HEK293 (cell line): ENCODE measurements around the gene ATP6V0A4.

Source experiments
- CTCF ChIA-PET: fragments of 350-600 bp; formaldehyde crosslinking; extraction: SDS; loops from one replicate; lab custom pipeline; 2021; ENCODE audit warnings: antibody characterized with exemption; lab: Yijun Ruan, JAX
- POLR2A ChIA-PET: fragments of 300-600 bp; formaldehyde crosslinking; extraction: SDS; loops from one replicate; lab custom pipeline; 2020; ENCODE audit warnings: antibody characterized with exemption, inconsistent platforms; lab: Yijun Ruan, JAX
- H3K27ac ChIP-seq: fragments of 200-500 bp; sonication (Bioruptor generic); 2 replicates; pipeline ENCODE4 v1.5.1; 2014; ENCODE audit warnings: low read depth, low read length, control low read depth, inconsistent platforms; ENCODE audit errors: extremely low read depth
- H3K36me3 ChIP-seq, 2 experiments: fragments of 200-500 bp in 1 of 2; sonication (Bioruptor generic) in 1 of 2; 1 replicate in 1 of 2; 2 replicates in 1 of 2; pipeline ENCODE4 v1.5.1; 2014 to 2017; ENCODE audit warnings: inconsistent platforms in 2 of 2, low read length in 2 of 2; ENCODE audit not compliant: control insufficient read depth in 2 of 2, insufficient read depth in 1 of 2
- H3K4me1 ChIP-seq: fragments of 200-500 bp; sonication (Bioruptor generic); 2 replicates; pipeline ENCODE4 v1.5.1; 2014; ENCODE audit warnings: mild to moderate bottlenecking, low read length, inconsistent platforms; ENCODE audit not compliant: control insufficient read depth, insufficient read depth
- H3K4me3 ChIP-seq: 2 replicates; pipeline ENCODE4 v1.5.1; 2011; ENCODE audit warnings: low read depth, mild to moderate bottlenecking, control low read depth, low read length, moderate library complexity
- H3K9me3 ChIP-seq: fragments of 200-500 bp; sonication (Bioruptor generic); 2 replicates; pipeline ENCODE4 v1.5.1; 2014; ENCODE audit warnings: low read depth, low read length, inconsistent platforms; ENCODE audit not compliant: control insufficient read depth, insufficient read depth
- HOXD13 ChIP-seq: sonication (generic); formaldehyde crosslinking; IDR thresholded peaks from 2 replicates; pipeline ENCODE4 v1.8.0; 2022; ENCODE audit warnings: missing genetic modification reagents, borderline replicate concordance
- KLF9 ChIP-seq: fragments of 450-650 bp; formaldehyde crosslinking; IDR thresholded peaks from 2 replicates; pipeline ENCODE4 v1.5.1; 2016; ENCODE audit warnings: missing biosample characterization, missing genetic modification characterization, low read depth
- MEIS1 ChIP-seq: sonication (generic); formaldehyde crosslinking; IDR thresholded peaks from 2 replicates; pipeline ENCODE4 v1.8.1; 2022; ENCODE audit warnings: missing genetic modification reagents, mild to moderate bottlenecking, borderline replicate concordance
- MYNN ChIP-seq: fragments of 450-650 bp; formaldehyde crosslinking; IDR thresholded peaks from 2 replicates; pipeline ENCODE4 v1.5.1; 2016; ENCODE audit warnings: missing biosample characterization, missing genetic modification characterization, borderline replicate concordance
- SCRT1 ChIP-seq: fragments of 450-650 bp; formaldehyde crosslinking; IDR thresholded peaks from 2 replicates; pipeline ENCODE4 v1.5.1; 2016; ENCODE audit warnings: missing biosample characterization, missing genetic modification characterization, borderline replicate concordance
- ZEB2 ChIP-seq: fragments of 450-650 bp; formaldehyde crosslinking; IDR thresholded peaks from 2 replicates; pipeline ENCODE4 v1.5.1; 2016; ENCODE audit warnings: missing biosample characterization, missing genetic modification characterization
- ZNF521 ChIP-seq: fragments of 450-650 bp; formaldehyde crosslinking; IDR thresholded peaks from 2 replicates; pipeline ENCODE4 v1.5.1; 2017; ENCODE audit warnings: missing biosample characterization, mild to moderate bottlenecking, missing genetic modification characterization
- ZNF677 ChIP-seq: fragments of 450-650 bp; IDR thresholded peaks from 2 replicates; pipeline ENCODE4 v1.5.0; 2018; ENCODE audit warnings: missing biosample characterization, mild to moderate bottlenecking, missing genetic modification characterization, moderate library complexity
- TF ChIP-seq, protein P1 (sequence below): fragments of 450-650 bp; formaldehyde crosslinking; IDR thresholded peaks from 2 replicates; pipeline ENCODE4 v1.5.1; 2016; ENCODE audit warnings: missing biosample characterization, missing genetic modification characterization
- TF ChIP-seq, protein P2 (sequence below): fragments of 450-650 bp; formaldehyde crosslinking; IDR thresholded peaks from 2 replicates; pipeline ENCODE4 v1.5.1; 2016; ENCODE audit warnings: missing biosample characterization, missing genetic modification characterization, borderline replicate concordance
- TF ChIP-seq, protein P3 (sequence below): IDR thresholded peaks from 2 replicates; pipeline ENCODE4 v1.6.1; 2011; ENCODE audit warnings: mild to moderate bottlenecking, low read depth, low read length, borderline replicate concordance
- TF ChIP-seq, protein P4 (sequence below): fragments of 450-650 bp; formaldehyde crosslinking; IDR thresholded peaks from 2 replicates; pipeline ENCODE4 v1.5.1; 2017; ENCODE audit warnings: missing biosample characterization, mild to moderate bottlenecking, missing genetic modification characterization, moderate library complexity
- TF ChIP-seq, protein P5 (sequence below): fragments of 450-650 bp; formaldehyde crosslinking; IDR thresholded peaks from 2 replicates; pipeline ENCODE4 v1.5.1; 2016; ENCODE audit warnings: missing biosample characterization, missing genetic modification characterization
- TF ChIP-seq, protein P6 (sequence below): fragments of 450-650 bp; formaldehyde crosslinking; IDR thresholded peaks from 2 replicates; pipeline ENCODE4 v1.5.1; 2016; ENCODE audit warnings: missing biosample characterization, missing genetic modification characterization, low read depth
- TF ChIP-seq, protein P7 (sequence below): fragments of 450-650 bp; formaldehyde crosslinking; IDR thresholded peaks from 2 replicates; pipeline ENCODE4 v1.5.1; 2016; ENCODE audit warnings: missing biosample characterization, missing genetic modification characterization
- TF ChIP-seq, protein P8 (sequence below): fragments of 450-650 bp; formaldehyde crosslinking; IDR thresholded peaks from 2 replicates; pipeline ENCODE4 v1.5.1; 2016; ENCODE audit warnings: missing biosample characterization, missing genetic modification characterization
- TF ChIP-seq, protein P9 (sequence below): fragments of 450-650 bp; formaldehyde crosslinking; IDR thresholded peaks from 2 replicates; pipeline ENCODE4 v1.5.1; 2017; ENCODE audit warnings: missing biosample characterization, missing genetic modification characterization

Gene ATP6V0A4

DNA sequence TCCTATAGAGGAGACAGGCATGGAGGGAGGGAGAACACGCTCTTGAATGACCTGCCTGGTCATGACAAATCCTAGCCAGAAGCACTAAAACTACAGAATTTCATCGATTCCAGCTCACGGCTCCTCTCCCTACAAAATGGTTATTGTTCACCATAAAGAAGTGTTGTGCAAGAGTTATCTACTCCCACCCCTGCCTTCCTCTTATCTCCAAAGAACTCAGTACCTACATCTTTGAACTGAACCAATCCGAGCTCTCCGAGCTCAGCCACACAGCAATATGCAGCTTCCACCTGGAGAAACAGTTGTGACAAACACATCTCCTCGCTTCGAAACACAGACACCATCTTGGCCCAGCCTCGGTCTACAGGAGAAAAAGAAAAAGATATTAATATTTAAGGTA, 27.1 kb downstream of the ATP6V0A4 start:
- Histone ChIP-seq H3K4me3 (no peak overlapping the region), H3K36me3 (no peaks in the 10 kb centered on the region), H3K27ac (no peak overlapping the region), H3K4me1 (no peaks in the 10 kb centered on the region), H3K9me3 (no peaks in the 10 kb centered on the region)
- CTCF ChIA-PET, result interaction anchor here (0.6 kb wide), 1 partner anchor 512 kb away, joined by 3 read pairs; no protein-coding TSS in a partner anchor
- no peak for TF ChIP-seq MEIS1 (CRISPR knock-in tag)
- no peak for TF ChIP-seq MYNN (tag by site-specific recombination)
- TF ChIP-seq, protein P1, sequence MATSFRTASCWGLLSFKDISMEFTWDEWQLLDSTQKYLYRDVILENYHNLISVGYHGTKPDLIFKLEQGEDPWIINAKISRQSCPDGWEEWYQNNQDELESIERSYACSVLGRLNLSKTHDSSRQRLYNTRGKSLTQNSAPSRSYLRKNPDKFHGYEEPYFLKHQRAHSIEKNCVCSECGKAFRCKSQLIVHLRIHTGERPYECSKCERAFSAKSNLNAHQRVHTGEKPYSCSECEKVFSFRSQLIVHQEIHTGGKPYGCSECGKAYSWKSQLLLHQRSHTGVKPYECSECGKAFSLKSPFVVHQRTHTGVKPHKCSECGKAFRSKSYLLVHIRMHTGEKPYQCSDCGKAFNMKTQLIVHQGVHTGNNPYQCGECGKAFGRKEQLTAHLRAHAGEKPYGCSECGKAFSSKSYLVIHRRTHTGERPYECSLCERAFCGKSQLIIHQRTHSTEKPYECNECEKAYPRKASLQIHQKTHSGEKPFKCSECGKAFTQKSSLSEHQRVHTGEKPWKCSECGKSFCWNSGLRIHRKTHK (tag by site-specific recombination), result no peak
- TF ChIP-seq SCRT1, result no peak
- TF ChIP-seq, protein P2, sequence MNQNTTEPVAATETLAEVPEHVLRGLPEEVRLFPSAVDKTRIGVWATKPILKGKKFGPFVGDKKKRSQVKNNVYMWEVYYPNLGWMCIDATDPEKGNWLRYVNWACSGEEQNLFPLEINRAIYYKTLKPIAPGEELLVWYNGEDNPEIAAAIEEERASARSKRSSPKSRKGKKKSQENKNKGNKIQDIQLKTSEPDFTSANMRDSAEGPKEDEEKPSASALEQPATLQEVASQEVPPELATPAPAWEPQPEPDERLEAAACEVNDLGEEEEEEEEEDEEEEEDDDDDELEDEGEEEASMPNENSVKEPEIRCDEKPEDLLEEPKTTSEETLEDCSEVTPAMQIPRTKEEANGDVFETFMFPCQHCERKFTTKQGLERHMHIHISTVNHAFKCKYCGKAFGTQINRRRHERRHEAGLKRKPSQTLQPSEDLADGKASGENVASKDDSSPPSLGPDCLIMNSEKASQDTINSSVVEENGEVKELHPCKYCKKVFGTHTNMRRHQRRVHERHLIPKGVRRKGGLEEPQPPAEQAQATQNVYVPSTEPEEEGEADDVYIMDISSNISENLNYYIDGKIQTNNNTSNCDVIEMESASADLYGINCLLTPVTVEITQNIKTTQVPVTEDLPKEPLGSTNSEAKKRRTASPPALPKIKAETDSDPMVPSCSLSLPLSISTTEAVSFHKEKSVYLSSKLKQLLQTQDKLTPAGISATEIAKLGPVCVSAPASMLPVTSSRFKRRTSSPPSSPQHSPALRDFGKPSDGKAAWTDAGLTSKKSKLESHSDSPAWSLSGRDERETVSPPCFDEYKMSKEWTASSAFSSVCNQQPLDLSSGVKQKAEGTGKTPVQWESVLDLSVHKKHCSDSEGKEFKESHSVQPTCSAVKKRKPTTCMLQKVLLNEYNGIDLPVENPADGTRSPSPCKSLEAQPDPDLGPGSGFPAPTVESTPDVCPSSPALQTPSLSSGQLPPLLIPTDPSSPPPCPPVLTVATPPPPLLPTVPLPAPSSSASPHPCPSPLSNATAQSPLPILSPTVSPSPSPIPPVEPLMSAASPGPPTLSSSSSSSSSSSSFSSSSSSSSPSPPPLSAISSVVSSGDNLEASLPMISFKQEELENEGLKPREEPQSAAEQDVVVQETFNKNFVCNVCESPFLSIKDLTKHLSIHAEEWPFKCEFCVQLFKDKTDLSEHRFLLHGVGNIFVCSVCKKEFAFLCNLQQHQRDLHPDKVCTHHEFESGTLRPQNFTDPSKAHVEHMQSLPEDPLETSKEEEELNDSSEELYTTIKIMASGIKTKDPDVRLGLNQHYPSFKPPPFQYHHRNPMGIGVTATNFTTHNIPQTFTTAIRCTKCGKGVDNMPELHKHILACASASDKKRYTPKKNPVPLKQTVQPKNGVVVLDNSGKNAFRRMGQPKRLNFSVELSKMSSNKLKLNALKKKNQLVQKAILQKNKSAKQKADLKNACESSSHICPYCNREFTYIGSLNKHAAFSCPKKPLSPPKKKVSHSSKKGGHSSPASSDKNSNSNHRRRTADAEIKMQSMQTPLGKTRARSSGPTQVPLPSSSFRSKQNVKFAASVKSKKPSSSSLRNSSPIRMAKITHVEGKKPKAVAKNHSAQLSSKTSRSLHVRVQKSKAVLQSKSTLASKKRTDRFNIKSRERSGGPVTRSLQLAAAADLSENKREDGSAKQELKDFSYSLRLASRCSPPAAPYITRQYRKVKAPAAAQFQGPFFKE (tag by site-specific recombination), result no peak
- TF ChIP-seq, protein P3, sequence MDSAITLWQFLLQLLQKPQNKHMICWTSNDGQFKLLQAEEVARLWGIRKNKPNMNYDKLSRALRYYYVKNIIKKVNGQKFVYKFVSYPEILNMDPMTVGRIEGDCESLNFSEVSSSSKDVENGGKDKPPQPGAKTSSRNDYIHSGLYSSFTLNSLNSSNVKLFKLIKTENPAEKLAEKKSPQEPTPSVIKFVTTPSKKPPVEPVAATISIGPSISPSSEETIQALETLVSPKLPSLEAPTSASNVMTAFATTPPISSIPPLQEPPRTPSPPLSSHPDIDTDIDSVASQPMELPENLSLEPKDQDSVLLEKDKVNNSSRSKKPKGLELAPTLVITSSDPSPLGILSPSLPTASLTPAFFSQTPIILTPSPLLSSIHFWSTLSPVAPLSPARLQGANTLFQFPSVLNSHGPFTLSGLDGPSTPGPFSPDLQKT, result no peak
- TF ChIP-seq ZNF677 (tag by site-specific recombination), result no peak
- TF ChIP-seq HOXD13 (CRISPR knock-in tag), result no peak
- no peak for TF ChIP-seq ZEB2 (tag by site-specific recombination)
- TF ChIP-seq, protein P4, sequence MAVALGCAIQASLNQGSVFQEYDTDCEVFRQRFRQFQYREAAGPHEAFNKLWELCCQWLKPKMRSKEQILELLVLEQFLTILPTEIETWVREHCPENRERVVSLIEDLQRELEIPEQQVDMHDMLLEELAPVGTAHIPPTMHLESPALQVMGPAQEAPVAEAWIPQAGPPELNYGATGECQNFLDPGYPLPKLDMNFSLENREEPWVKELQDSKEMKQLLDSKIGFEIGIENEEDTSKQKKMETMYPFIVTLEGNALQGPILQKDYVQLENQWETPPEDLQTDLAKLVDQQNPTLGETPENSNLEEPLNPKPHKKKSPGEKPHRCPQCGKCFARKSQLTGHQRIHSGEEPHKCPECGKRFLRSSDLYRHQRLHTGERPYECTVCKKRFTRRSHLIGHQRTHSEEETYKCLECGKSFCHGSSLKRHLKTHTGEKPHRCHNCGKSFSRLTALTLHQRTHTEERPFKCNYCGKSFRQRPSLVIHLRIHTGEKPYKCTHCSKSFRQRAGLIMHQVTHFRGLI (tag by site-specific recombination), result no peak
- TF ChIP-seq, protein P5, sequence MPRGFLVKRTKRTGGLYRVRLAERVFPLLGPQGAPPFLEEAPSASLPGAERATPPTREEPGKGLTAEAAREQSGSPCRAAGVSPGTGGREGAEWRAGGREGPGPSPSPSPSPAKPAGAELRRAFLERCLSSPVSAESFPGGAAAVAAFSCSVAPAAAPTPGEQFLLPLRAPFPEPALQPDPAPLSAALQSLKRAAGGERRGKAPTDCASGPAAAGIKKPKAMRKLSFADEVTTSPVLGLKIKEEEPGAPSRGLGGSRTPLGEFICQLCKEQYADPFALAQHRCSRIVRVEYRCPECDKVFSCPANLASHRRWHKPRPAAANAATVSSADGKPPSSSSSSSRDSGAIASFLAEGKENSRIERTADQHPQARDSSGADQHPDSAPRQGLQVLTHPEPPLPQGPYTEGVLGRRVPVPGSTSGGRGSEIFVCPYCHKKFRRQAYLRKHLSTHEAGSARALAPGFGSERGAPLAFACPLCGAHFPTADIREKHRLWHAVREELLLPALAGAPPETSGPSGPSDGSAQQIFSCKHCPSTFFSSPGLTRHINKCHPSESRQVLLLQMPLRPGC, result no peak
- TF ChIP-seq ZNF521 (tag by site-specific recombination), result no peak
- no peak for TF ChIP-seq KLF9 (tag by site-specific recombination)
- TF ChIP-seq, protein P6, sequence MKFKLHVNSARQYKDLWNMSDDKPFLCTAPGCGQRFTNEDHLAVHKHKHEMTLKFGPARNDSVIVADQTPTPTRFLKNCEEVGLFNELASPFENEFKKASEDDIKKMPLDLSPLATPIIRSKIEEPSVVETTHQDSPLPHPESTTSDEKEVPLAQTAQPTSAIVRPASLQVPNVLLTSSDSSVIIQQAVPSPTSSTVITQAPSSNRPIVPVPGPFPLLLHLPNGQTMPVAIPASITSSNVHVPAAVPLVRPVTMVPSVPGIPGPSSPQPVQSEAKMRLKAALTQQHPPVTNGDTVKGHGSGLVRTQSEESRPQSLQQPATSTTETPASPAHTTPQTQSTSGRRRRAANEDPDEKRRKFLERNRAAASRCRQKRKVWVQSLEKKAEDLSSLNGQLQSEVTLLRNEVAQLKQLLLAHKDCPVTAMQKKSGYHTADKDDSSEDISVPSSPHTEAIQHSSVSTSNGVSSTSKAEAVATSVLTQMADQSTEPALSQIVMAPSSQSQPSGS (tag by site-specific recombination), result no peak
- TF ChIP-seq, protein P7, sequence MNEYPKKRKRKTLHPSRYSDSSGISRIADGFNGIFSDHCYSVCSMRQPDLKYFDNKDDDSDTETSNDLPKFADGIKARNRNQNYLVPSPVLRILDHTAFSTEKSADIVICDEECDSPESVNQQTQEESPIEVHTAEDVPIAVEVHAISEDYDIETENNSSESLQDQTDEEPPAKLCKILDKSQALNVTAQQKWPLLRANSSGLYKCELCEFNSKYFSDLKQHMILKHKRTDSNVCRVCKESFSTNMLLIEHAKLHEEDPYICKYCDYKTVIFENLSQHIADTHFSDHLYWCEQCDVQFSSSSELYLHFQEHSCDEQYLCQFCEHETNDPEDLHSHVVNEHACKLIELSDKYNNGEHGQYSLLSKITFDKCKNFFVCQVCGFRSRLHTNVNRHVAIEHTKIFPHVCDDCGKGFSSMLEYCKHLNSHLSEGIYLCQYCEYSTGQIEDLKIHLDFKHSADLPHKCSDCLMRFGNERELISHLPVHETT (tag by site-specific recombination), result no peak
- TF ChIP-seq, protein P8, sequence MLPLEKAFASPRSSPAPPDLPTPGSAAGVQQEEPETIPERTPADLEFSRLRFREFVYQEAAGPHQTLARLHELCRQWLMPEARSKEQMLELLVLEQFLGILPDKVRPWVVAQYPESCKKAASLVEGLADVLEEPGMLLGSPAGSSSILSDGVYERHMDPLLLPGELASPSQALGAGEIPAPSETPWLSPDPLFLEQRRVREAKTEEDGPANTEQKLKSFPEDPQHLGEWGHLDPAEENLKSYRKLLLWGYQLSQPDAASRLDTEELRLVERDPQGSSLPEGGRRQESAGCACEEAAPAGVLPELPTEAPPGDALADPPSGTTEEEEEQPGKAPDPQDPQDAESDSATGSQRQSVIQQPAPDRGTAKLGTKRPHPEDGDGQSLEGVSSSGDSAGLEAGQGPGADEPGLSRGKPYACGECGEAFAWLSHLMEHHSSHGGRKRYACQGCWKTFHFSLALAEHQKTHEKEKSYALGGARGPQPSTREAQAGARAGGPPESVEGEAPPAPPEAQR, result no peak
- TF ChIP-seq, protein P9, sequence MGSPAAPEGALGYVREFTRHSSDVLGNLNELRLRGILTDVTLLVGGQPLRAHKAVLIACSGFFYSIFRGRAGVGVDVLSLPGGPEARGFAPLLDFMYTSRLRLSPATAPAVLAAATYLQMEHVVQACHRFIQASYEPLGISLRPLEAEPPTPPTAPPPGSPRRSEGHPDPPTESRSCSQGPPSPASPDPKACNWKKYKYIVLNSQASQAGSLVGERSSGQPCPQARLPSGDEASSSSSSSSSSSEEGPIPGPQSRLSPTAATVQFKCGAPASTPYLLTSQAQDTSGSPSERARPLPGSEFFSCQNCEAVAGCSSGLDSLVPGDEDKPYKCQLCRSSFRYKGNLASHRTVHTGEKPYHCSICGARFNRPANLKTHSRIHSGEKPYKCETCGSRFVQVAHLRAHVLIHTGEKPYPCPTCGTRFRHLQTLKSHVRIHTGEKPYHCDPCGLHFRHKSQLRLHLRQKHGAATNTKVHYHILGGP (tag by site-specific recombination), result no peak
- TF ChIP-seq, all 188 proteins: peak for 0
- POLR2A ChIA-PET, result no interaction called here
